ENCODE results near the gene SF3A2.

SF3A2 gene, protein sequence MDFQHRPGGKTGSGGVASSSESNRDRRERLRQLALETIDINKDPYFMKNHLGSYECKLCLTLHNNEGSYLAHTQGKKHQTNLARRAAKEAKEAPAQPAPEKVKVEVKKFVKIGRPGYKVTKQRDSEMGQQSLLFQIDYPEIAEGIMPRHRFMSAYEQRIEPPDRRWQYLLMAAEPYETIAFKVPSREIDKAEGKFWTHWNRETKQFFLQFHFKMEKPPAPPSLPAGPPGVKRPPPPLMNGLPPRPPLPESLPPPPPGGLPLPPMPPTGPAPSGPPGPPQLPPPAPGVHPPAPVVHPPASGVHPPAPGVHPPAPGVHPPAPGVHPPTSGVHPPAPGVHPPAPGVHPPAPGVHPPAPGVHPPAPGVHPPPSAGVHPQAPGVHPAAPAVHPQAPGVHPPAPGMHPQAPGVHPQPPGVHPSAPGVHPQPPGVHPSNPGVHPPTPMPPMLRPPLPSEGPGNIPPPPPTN

DNA sequence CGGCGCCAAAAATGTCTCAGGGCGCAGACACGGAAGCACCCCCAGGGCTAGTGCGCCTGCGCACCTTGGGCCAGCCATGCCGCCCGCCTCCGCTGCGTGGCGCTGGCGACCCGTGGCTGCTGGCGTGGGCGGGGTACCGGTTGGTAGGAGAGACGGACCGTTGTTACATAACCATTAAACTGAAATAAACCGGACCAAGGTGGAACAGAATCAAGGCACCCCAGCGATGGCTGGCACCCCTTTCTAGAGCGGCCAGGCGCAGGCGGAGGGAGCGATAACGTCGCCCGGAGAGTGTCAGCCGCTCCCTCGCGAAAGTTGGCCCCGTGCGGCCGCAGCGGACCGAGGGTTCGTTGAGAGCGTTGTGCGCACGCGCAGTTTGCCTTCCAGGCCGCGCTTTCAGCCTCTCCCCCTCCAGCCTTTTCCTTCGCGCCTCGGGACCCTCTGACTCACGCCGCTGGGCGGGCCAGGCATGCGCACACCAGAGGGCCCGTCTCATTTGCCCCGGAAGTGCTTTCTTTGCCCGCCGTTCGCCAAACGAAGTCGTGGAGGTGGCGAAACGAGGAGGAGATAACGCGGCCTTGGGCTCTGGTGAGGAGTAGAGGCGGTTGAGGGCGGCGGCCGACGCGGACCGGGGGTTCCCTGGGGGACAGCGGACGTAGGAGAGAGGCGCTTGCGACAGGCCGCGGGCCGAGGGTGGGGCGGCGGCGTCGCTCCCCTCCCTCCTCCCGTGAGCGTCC, at the start of gene SF3A2, which contains the start of gene PLEKHJ1:
Gene SF3A2 (plus strand): TSS at position 511 of the 737 bp plus-strand sequence. CDS start 6,595 bp downstream, outside the sequence.
Gene PLEKHJ1 (minus strand): TSS at position 16 of the 737 bp plus-strand sequence. CDS start 81 bp downstream, outside the sequence.
- H3K79me2 ChIP-seq (ENCODE audit: insufficient read depth, low read length), result peaks cover 72% of the 10 kb centered on the region
- peak within 1 kb of the TSS; percentile 95 for H3K9ac ChIP-seq (ENCODE audit: low read length)
- no peak for TF ChIP-seq EZH2phosphoT487 (conservative IDR thresholded peaks at IDR 0.05; ENCODE audit: low read length)
- TF ChIP-seq, protein P1, sequence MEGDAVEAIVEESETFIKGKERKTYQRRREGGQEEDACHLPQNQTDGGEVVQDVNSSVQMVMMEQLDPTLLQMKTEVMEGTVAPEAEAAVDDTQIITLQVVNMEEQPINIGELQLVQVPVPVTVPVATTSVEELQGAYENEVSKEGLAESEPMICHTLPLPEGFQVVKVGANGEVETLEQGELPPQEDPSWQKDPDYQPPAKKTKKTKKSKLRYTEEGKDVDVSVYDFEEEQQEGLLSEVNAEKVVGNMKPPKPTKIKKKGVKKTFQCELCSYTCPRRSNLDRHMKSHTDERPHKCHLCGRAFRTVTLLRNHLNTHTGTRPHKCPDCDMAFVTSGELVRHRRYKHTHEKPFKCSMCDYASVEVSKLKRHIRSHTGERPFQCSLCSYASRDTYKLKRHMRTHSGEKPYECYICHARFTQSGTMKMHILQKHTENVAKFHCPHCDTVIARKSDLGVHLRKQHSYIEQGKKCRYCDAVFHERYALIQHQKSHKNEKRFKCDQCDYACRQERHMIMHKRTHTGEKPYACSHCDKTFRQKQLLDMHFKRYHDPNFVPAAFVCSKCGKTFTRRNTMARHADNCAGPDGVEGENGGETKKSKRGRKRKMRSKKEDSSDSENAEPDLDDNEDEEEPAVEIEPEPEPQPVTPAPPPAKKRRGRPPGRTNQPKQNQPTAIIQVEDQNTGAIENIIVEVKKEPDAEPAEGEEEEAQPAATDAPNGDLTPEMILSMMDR (IDR thresholded peaks at IDR 0.05; ENCODE audit: insufficient read depth, low read length, poor library complexity, severe bottlenecking), result peak; percentile 97
- no peaks in the 10 kb centered on the region for H3K27me3 ChIP-seq (ENCODE audit: low read length)
- H3K9me3 ChIP-seq (ENCODE audit: insufficient read depth, low read length), result no peaks in the 10 kb centered on the region
- peak within 1 kb of the TSS; percentile 81 for H3K27ac ChIP-seq (ENCODE audit: low read depth, low read length)
- peaks cover 8% of the 10 kb centered on the region; the same call in 1 of the 2 replicates for H4K20me1 ChIP-seq (ENCODE audit: low read depth, low read length)
- peaks cover 17% of the 10 kb centered on the region; the same call in 1 of the 2 replicates for H3F3A ChIP-seq (ENCODE audit: insufficient read depth)
- no peaks in the 10 kb centered on the region for H3K36me3 ChIP-seq (ENCODE audit: low read length)
- peak within 1 kb of the TSS; percentile 90 for H3K4me3 ChIP-seq (ENCODE audit: insufficient read depth, low read length, poor library complexity, severe bottlenecking)
- H3K9me2 ChIP-seq (replicated peaks; ENCODE audit: insufficient read depth, low read length), result no peaks in the 10 kb centered on the region
- peak within 1 kb of the TSS; percentile 97 for H3K4me2 ChIP-seq (ENCODE audit: low read depth, low read length, poor library complexity, severe bottlenecking)
- H2AFZ ChIP-seq (ENCODE audit: low read depth, low read length, severe bottlenecking), result peak within 1 kb of the TSS; percentile 22

DNA sequence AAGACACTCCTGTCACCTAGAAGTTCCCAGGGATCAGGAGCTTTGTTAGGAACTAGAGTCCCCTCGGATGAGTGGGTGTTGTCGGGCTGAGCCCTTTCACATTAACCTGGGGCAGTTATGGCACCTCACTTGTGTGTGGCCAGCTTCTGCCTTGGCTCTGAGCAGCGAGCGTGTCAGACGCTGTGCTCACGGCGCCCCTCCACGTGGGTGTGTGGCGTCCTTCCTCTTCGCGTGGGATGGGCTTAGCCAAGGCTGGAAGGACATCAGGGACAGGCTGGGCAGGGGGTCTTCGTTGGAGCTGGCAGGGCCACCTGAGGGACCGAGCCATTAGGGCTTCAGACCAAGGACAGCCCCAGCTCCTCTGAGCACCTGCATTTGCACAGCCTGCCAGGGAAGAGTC, 49.5 kb upstream of the SF3A2 start:
- no peaks in the 10 kb centered on the region for H3K9me3 ChIP-seq (ENCODE audit: insufficient read depth, low read length)
- H3K79me2 ChIP-seq (ENCODE audit: insufficient read depth, low read length), result peaks cover 31% of the 10 kb centered on the region
- H3F3A ChIP-seq (ENCODE audit: insufficient read depth), result no peaks in the 10 kb centered on the region
- no peak overlapping the region for H3K9ac ChIP-seq (ENCODE audit: low read length)
- no peak overlapping the region for H2AFZ ChIP-seq (ENCODE audit: low read depth, low read length, severe bottlenecking)
- H3K36me3 ChIP-seq (ENCODE audit: low read length), result no peaks in the 10 kb centered on the region
- no peak overlapping the region for H3K27ac ChIP-seq (ENCODE audit: low read depth, low read length)
- no peak overlapping the region for H3K4me2 ChIP-seq (ENCODE audit: low read depth, low read length, poor library complexity, severe bottlenecking)
- no peaks in the 10 kb centered on the region for H3K9me2 ChIP-seq (replicated peaks; ENCODE audit: insufficient read depth, low read length)
- H4K20me1 ChIP-seq (ENCODE audit: low read depth, low read length), result peaks cover 3% of the 10 kb centered on the region; the same call in 1 of the 2 replicates
- no peak for TF ChIP-seq EZH2phosphoT487 (conservative IDR thresholded peaks at IDR 0.05; ENCODE audit: low read length)
- H3K27me3 ChIP-seq (ENCODE audit: low read length), result no peaks in the 10 kb centered on the region
- no peak overlapping the region for H3K4me3 ChIP-seq (ENCODE audit: insufficient read depth, low read length, poor library complexity, severe bottlenecking)

DNA sequence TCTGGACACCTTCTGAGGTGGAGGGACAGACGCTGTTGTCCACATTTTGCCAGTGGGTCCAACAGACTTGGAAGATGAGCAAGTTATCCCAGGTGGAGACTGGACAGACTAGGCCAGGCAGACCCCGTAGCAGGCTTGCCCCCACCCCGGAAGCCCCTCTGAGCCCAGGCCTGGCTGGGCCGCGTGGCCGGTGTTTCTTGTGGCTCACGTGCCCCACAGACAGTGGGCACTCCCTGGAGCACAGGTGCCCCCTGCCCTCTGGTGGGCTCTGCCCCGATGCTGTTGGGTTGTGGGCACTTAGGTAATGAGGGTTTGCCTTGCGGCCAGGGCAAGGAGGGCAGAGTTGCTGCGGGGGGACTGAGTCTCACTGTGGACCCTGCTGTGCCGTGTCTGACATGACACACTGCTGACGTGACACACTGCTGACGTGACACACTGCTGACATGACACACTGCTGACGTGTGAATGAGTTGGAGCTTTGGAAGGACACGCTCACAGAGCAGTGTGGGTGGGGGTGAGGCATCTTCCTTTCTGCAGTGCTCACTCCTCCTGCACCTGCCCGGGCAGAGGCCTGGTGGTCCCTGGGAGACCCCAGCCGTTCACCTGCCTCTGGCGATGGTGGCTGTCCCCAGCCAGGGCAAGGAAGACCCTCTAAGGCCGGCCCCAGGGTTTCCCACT, 47.8 kb upstream of the SF3A2 start:
- no peak overlapping the region for H3K9ac ChIP-seq (ENCODE audit: low read length)
- TF ChIP-seq, protein P1 (IDR thresholded peaks at IDR 0.05; ENCODE audit: insufficient read depth, low read length, poor library complexity, severe bottlenecking), result no peak
- TF ChIP-seq EZH2phosphoT487 (conservative IDR thresholded peaks at IDR 0.05; ENCODE audit: low read length), result no peak
- no peaks in the 10 kb centered on the region for H3K9me2 ChIP-seq (replicated peaks; ENCODE audit: insufficient read depth, low read length)
- H3K27ac ChIP-seq (ENCODE audit: low read depth, low read length), result no peak overlapping the region
- H2AFZ ChIP-seq (ENCODE audit: low read depth, low read length, severe bottlenecking), result no peak overlapping the region
- H3K4me2 ChIP-seq (ENCODE audit: low read depth, low read length, poor library complexity, severe bottlenecking), result no peak overlapping the region
- no peak overlapping the region for H3K4me3 ChIP-seq (ENCODE audit: insufficient read depth, low read length, poor library complexity, severe bottlenecking)
- H3K79me2 ChIP-seq (ENCODE audit: insufficient read depth, low read length), result peaks cover 24% of the 10 kb centered on the region
- H3K27me3 ChIP-seq (ENCODE audit: low read length), result no peaks in the 10 kb centered on the region
- H3F3A ChIP-seq (ENCODE audit: insufficient read depth), result no peaks in the 10 kb centered on the region
- peaks cover 3% of the 10 kb centered on the region; the same call in 1 of the 2 replicates for H4K20me1 ChIP-seq (ENCODE audit: low read depth, low read length)
- no peaks in the 10 kb centered on the region for H3K36me3 ChIP-seq (ENCODE audit: low read length)
- H3K9me3 ChIP-seq (ENCODE audit: insufficient read depth, low read length), result no peaks in the 10 kb centered on the region

Data from SU-DHL-6 (cell line).